Lung (tissue), 12 donors: ENCODE results near the gene BTG2. TPM values are rescaled to one million over a fixed set of nuclear protein-coding genes. Genes with fewer than 3 reads are reported as not detected.
A peak's percentile ranks its signal among the peaks of the same experiment; 100 is the strongest.

Experiments
- ATAC-seq: fragments of 200-7000 bp; cut with Tn5 transposase; one replicate; pipeline ENCODE4 v1.9.1; 2020; ENCODE audit warnings: moderate number of reproducible peaks; ENCODE audit not compliant: insufficient read depth, low FRiP score
- DNase-seq, 3 donors: peaks; one replicate each; pipeline ENCODE4 v3.0.0-alpha.2; 2013 to 2017
- H3K27ac ChIP-seq, 2 donors: one replicate each; pipeline ENCODE4 v1.5.1; 2013; ENCODE audit warnings: mild to moderate bottlenecking in 2 of 2, moderate library complexity in 2 of 2, control low read depth in 1 of 2, inconsistent platforms in 1 of 2, low read depth in 1 of 2, low read length in 1 of 2
- H3K27me3 ChIP-seq, 3 donors: one replicate each; pipeline ENCODE4 v1.5.1; 2013; ENCODE audit warnings: low read length in 2 of 3; ENCODE audit not compliant: control insufficient read depth in 3 of 3, insufficient read depth in 3 of 3
- H3K36me3 ChIP-seq, 4 donors: one replicate each; pipeline ENCODE4 v1.5.1; 2013; ENCODE audit warnings: low read length in 4 of 4, mild to moderate bottlenecking in 1 of 4, moderate library complexity in 1 of 4; ENCODE audit not compliant: control insufficient read depth in 4 of 4, insufficient read depth in 4 of 4
- H3K4me1 ChIP-seq, 5 donors: one replicate each; pipeline ENCODE4 v1.5.1; 2013; ENCODE audit warnings: low read length in 5 of 5, mild to moderate bottlenecking in 2 of 5, moderate library complexity in 1 of 5; ENCODE audit not compliant: control insufficient read depth in 5 of 5, insufficient read depth in 5 of 5
- H3K4me3 ChIP-seq: one replicate; pipeline ENCODE4 v1.5.1; 2013; ENCODE audit warnings: mild to moderate bottlenecking, control low read depth, moderate library complexity
- H3K9ac ChIP-seq, 2 donors: one replicate each; pipeline ENCODE4 v1.5.1; 2013; ENCODE audit warnings: low read length in 2 of 2, control low read depth in 1 of 2; ENCODE audit not compliant: insufficient read depth in 1 of 2
- H3K9me3 ChIP-seq, 4 donors: one replicate each; pipeline ENCODE4 v1.5.1; 2013; ENCODE audit warnings: low read length in 3 of 4, mild to moderate bottlenecking in 1 of 4, moderate library complexity in 1 of 4; ENCODE audit not compliant: control insufficient read depth in 4 of 4, insufficient read depth in 3 of 4
- CTCF ChIP-seq: IDR thresholded peaks from 2 replicates; pipeline ENCODE4 v1.5.1; 2012; ENCODE audit warnings: mild to moderate bottlenecking; ENCODE audit errors: control extremely low read depth, extremely low read depth
- WGBS, 2 donors: extraction: QIAGEN DNeasy Blood & Tissue Kit; methylation state at CpG; one replicate each; pipeline ENCODE4 v1.1.7; 2013; 5-methylcytosine and 5-hydroxymethylcytosine counted together
- polyA plus RNA-seq, 2 donors: library from polyadenylated mRNA; stranded (reverse); fragments of 200-250 nt; gene quantifications; one replicate each; pipeline ENCODE4 v1.2.1, GENCODE V29; 2013
- total RNA-seq, 2 donors: library from RNA; depleted of rRNA in 1 of 2; stranded (reverse); fragments of >200 nt in 1 of 2; gene quantifications; one replicate each; pipeline ENCODE4 v1.2.1, GENCODE V29; 2014 to 2021
- donor health status: control.
- donor health status: control.
- donor health status: Bipolar disorder and iron deficiency.
- donor health status: healthy.
- donor health status: DM: yes; HTN: yes; CAD: no.

Gene BTG2
- total and polyA plus RNA-seq, 4 donors, result 29.1 to 118 (median 73.5) TPM

- Histone ChIP-seq H3K27ac (peak overlapping the region; percentile 65 to 90), H3K9ac (peak overlapping the region; percentile 37 to 91), H3K9me3 (no peaks in the 10 kb centered on the region), H3K36me3 (no peaks in the 10 kb centered on the region), H3K27me3 (no peaks in the 10 kb centered on the region), H3K4me1 (peaks cover 10 to 54% (median 26%) of the 10 kb centered on the region in 5 donors), H3K4me3 (no peak overlapping the region)
- DNase-seq (peak; percentile 95 to 96 (median 95)), ATAC-seq (peak; percentile 92)
- 4 to 5% methylated on average over 45 to 49 of the region's 49 CpGs for WGBS, 2 donors
- TF ChIP-seq CTCF, result no peak
Measured at GRCh38 chr1:203326830-203327683, 21.7 kb downstream of the BTG2 start.

GRCh38 chr1:203327684-203328457 is 22.6 kb downstream of the BTG2 start:
- Histone ChIP-seq H3K27me3 (no peaks in the 10 kb centered on the region), H3K4me3 (no peak overlapping the region), H3K27ac (peak overlapping the region; percentile 65 to 80), H3K4me1 (peaks cover 6 to 47% (median 26%) of the 10 kb centered on the region in 5 donors), H3K9me3 (no peaks in the 10 kb centered on the region), H3K9ac (peak overlapping the region; percentile 37 to 83), H3K36me3 (no peaks in the 10 kb centered on the region)
- 6% methylated on average over 30 to 31 of the region's 31 CpGs for WGBS, 2 donors
- peak; percentile 64 for ATAC-seq
- TF ChIP-seq CTCF, result peak; percentile 35
- peak in 2 of 3 donors; percentile 76 to 83 for DNase-seq

GRCh38 chr1:203328714-203329122 is 23.4 kb downstream of the BTG2 start:
- Histone ChIP-seq H3K36me3 (no peaks in the 10 kb centered on the region), H3K27me3 (no peaks in the 10 kb centered on the region), H3K27ac (peak overlapping the region in 1 of 2 donors; percentile 36), H3K4me1 (peaks cover 0 to 39% (median 21%) of the 10 kb centered on the region in 5 donors), H3K9ac (no peak overlapping the region), H3K4me3 (no peak overlapping the region), H3K9me3 (no peaks in the 10 kb centered on the region)
- TF ChIP-seq CTCF, result no peak
- DNase-seq (peak in 1 of 3 donors; percentile 32), ATAC-seq (no peak)
- 80 to 85% methylated on average over 7 of the region's 7 CpGs for WGBS, 2 donors
